KMS-11 (cell line): ENCODE results near the gene KY.

Source experiments
- H2AFZ ChIP-seq: fragments of 200-600 bp; sonication (generic); 2 replicates; pipeline ENCODE4 v1.6.1; 2016; ENCODE audit warnings: antibody characterized with exemption, mixed run types, low read depth
- H3K27ac ChIP-seq: fragments of 200-600 bp; sonication (generic); 2 replicates; pipeline ENCODE4 v1.6.1; 2016; ENCODE audit warnings: mild to moderate bottlenecking, mixed run types
- H3K27me3 ChIP-seq: fragments of 200-600 bp; sonication (generic); 2 replicates; pipeline ENCODE4 v1.6.1; 2017; ENCODE audit warnings: mild to moderate bottlenecking, low read depth, mixed run types, moderate library complexity; ENCODE audit not compliant: insufficient read depth
- H3K36me3 ChIP-seq: fragments of 200-600 bp; sonication (generic); 2 replicates; pipeline ENCODE4 v1.6.1; 2017; ENCODE audit warnings: mild to moderate bottlenecking, mixed run types; ENCODE audit not compliant: insufficient read depth
- H3K4me1 ChIP-seq: fragments of 200-600 bp; sonication (generic); 2 replicates; pipeline ENCODE4 v1.6.1; 2016; ENCODE audit warnings: mild to moderate bottlenecking, low read depth, mixed run types; ENCODE audit not compliant: poor library complexity, severe bottlenecking
- H3K4me2 ChIP-seq: fragments of 200-600 bp; sonication (generic); 2 replicates; pipeline ENCODE4 v1.7.0; 2016; ENCODE audit warnings: mild to moderate bottlenecking, mixed run types
- H3K4me3 ChIP-seq: fragments of 200-600 bp; sonication (generic); IDR thresholded peaks from 2 replicates; pipeline ENCODE4 v1.6.1; 2017; ENCODE audit warnings: low read depth, low read length, mixed read lengths; ENCODE audit not compliant: insufficient read depth
- H3K79me2 ChIP-seq: fragments of 200-600 bp; sonication (generic); 2 replicates; pipeline ENCODE4 v1.6.1; 2016; ENCODE audit warnings: low read depth, mixed run types; ENCODE audit not compliant: insufficient read depth
- H3K9ac ChIP-seq: fragments of 200-600 bp; sonication (generic); 2 replicates; pipeline ENCODE4 v1.6.1; 2016; ENCODE audit warnings: mild to moderate bottlenecking, mixed run types
- H4K20me1 ChIP-seq: fragments of 200-600 bp; sonication (generic); 2 replicates; pipeline ENCODE4 v1.6.1; 2016; ENCODE audit warnings: mild to moderate bottlenecking, mixed run types; ENCODE audit not compliant: insufficient read depth
- CTCF ChIP-seq: fragments of 200-600 bp; sonication (generic); conservative IDR thresholded peaks from 2 replicates; pipeline ENCODE4 v1.6.1; 2017; ENCODE audit warnings: low read depth, mild to moderate bottlenecking, antibody characterized with exemption, low read length, moderate library complexity, mixed read lengths

KY gene

GRCh38 chr3:134649106-134649705 is 1.6 kb downstream of the KY start:
- Histone ChIP-seq H4K20me1 (no peaks in the 10 kb centered on the region), H3K9ac (no peak overlapping the region), H3K4me2 (no peak overlapping the region), H3K27ac (no peak overlapping the region), H3K4me3 (no peak overlapping the region), H3K27me3 (no peaks in the 10 kb centered on the region), H3K79me2 (no peaks in the 10 kb centered on the region), H3K36me3 (no peaks in the 10 kb centered on the region), H3K4me1 (no peaks in the 10 kb centered on the region), H2AFZ (no peak overlapping the region)
- TF ChIP-seq CTCF: no peak

- H4K20me1 ChIP-seq: no peaks in the 10 kb centered on the region
- no peak for TF ChIP-seq CTCF
- no peak overlapping the region for H3K4me3 ChIP-seq
- no peak overlapping the region for H2AFZ ChIP-seq
- H3K4me2 ChIP-seq: no peak overlapping the region
- H3K27ac ChIP-seq: no peak overlapping the region
- no peaks in the 10 kb centered on the region for H3K79me2 ChIP-seq
- H3K27me3 ChIP-seq: no peaks in the 10 kb centered on the region
- no peaks in the 10 kb centered on the region for H3K4me1 ChIP-seq
- no peak overlapping the region for H3K9ac ChIP-seq
- H3K36me3 ChIP-seq: no peaks in the 10 kb centered on the region
These were observed 2.7 kb downstream of the KY start for GRCh38 chr3:134647902-134648760.

- H3K27me3 ChIP-seq: no peaks in the 10 kb centered on the region
- no peak overlapping the region for H3K4me2 ChIP-seq
- H3K79me2 ChIP-seq: no peaks in the 10 kb centered on the region
- no peaks in the 10 kb centered on the region for H3K4me1 ChIP-seq
- H2AFZ ChIP-seq: no peak overlapping the region
- no peak overlapping the region for H3K4me3 ChIP-seq
- no peaks in the 10 kb centered on the region for H4K20me1 ChIP-seq
- no peaks in the 10 kb centered on the region for H3K36me3 ChIP-seq
- H3K9ac ChIP-seq: no peak overlapping the region
- no peak overlapping the region for H3K27ac ChIP-seq
- no peak for TF ChIP-seq CTCF
These were observed 4.7 kb downstream of the KY start for GRCh38 chr3:134646086-134646485.

GRCh38 chr3:134645515-134645914 is 5.3 kb downstream of the KY start:
- TF ChIP-seq CTCF: no peak
- Histone ChIP-seq H3K79me2 (no peaks in the 10 kb centered on the region), H4K20me1 (no peaks in the 10 kb centered on the region), H3K4me3 (no peak overlapping the region), H3K36me3 (no peaks in the 10 kb centered on the region), H3K9ac (no peak overlapping the region), H3K27me3 (no peaks in the 10 kb centered on the region), H3K4me1 (no peaks in the 10 kb centered on the region), H2AFZ (no peak overlapping the region), H3K4me2 (no peak overlapping the region), H3K27ac (no peak overlapping the region)
